ENCODE results near the gene OR2G6.
"Not testable (repeated sequence)": the region's sequence is repeated elsewhere in the genome, so short reads cannot be mapped to it uniquely, and the experiment has no call there.

DNA sequence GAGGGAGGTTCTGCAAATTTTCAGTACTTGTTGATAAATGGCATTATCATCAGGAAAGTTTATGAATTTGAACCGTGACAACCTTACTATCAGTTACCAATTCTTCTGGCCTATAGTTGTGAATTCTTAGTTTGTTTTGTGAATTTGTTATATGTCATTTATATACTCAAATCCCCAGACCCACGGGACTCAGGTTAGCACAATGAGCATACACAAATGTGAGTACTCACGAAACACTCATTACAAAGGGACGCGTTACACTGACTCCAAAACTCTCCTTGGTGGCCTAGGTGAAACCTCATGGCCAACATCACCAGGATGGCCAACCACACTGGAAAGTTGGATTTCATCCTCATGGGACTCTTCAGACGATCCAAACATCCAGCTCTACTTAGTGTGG is 19.6 kb upstream of the OR2G6 start, which contains the start of gene OR2T5:
- not testable (repeated sequence) for TF ChIP-seq HNF4A (CRISPR knock-in tag; IDR thresholded peaks at IDR 0.05); MEF2D (CRISPR knock-in tag; IDR thresholded peaks at IDR 0.05); PHF8 (CRISPR knock-in tag; IDR thresholded peaks at IDR 0.05); EEA1 (CRISPR knock-in tag; IDR thresholded peaks at IDR 0.05; ENCODE audit: borderline replicate concordance); RBM22 (optimal IDR thresholded peaks at IDR 0.05; ENCODE audit: low read length); EZH2 (conservative IDR thresholded peaks at IDR 0.05; ENCODE audit: low read depth, low read length); POLR2A (IDR thresholded peaks at IDR 0.05; ENCODE audit: insufficient read depth in 1 of 2, low read depth in 2 of 2, low read length in 2 of 2)
- TF ChIP-seq, protein P1, sequence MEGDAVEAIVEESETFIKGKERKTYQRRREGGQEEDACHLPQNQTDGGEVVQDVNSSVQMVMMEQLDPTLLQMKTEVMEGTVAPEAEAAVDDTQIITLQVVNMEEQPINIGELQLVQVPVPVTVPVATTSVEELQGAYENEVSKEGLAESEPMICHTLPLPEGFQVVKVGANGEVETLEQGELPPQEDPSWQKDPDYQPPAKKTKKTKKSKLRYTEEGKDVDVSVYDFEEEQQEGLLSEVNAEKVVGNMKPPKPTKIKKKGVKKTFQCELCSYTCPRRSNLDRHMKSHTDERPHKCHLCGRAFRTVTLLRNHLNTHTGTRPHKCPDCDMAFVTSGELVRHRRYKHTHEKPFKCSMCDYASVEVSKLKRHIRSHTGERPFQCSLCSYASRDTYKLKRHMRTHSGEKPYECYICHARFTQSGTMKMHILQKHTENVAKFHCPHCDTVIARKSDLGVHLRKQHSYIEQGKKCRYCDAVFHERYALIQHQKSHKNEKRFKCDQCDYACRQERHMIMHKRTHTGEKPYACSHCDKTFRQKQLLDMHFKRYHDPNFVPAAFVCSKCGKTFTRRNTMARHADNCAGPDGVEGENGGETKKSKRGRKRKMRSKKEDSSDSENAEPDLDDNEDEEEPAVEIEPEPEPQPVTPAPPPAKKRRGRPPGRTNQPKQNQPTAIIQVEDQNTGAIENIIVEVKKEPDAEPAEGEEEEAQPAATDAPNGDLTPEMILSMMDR (CRISPR knock-in tag; IDR thresholded peaks at IDR 0.05): not testable (repeated sequence)
- TF ChIP-seq, protein P2, sequence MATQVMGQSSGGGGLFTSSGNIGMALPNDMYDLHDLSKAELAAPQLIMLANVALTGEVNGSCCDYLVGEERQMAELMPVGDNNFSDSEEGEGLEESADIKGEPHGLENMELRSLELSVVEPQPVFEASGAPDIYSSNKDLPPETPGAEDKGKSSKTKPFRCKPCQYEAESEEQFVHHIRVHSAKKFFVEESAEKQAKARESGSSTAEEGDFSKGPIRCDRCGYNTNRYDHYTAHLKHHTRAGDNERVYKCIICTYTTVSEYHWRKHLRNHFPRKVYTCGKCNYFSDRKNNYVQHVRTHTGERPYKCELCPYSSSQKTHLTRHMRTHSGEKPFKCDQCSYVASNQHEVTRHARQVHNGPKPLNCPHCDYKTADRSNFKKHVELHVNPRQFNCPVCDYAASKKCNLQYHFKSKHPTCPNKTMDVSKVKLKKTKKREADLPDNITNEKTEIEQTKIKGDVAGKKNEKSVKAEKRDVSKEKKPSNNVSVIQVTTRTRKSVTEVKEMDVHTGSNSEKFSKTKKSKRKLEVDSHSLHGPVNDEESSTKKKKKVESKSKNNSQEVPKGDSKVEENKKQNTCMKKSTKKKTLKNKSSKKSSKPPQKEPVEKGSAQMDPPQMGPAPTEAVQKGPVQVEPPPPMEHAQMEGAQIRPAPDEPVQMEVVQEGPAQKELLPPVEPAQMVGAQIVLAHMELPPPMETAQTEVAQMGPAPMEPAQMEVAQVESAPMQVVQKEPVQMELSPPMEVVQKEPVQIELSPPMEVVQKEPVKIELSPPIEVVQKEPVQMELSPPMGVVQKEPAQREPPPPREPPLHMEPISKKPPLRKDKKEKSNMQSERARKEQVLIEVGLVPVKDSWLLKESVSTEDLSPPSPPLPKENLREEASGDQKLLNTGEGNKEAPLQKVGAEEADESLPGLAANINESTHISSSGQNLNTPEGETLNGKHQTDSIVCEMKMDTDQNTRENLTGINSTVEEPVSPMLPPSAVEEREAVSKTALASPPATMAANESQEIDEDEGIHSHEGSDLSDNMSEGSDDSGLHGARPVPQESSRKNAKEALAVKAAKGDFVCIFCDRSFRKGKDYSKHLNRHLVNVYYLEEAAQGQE (IDR thresholded peaks at IDR 0.05; ENCODE audit: borderline replicate concordance in 1 of 2, low read depth in 1 of 2, low read length in 2 of 2): not testable (repeated sequence)
